Activated CD4-positive, alpha-beta T cell treated with anti-CD3 and anti-CD28 coated beads for 36 hours (primary cell): Measurements from ENCODE around the gene CRTC2. TPM values are rescaled to one million over a fixed set of nuclear protein-coding genes. Genes with fewer than 3 reads are reported as not detected.

Experiments used
- ATAC-seq: fragments of 200-7000 bp; cut with Tn5 transposase; one replicate; pipeline ENCODE4 v1.10.0; 2021; ENCODE audit warnings: mild to moderate bottlenecking, moderate library complexity
- CTCF ChIA-PET: fragments of 350-600 bp; sonication (Branson Sonifier 250); formaldehyde crosslinking; loops from one replicate; lab custom pipeline; 2021; ENCODE audit warnings: antibody characterized with exemption; lab: Charles Lee
- POLR2A ChIA-PET: fragments of 350-600 bp; sonication (Branson Sonifier 250); formaldehyde crosslinking; loops from one replicate; lab custom pipeline; 2021; ENCODE audit warnings: antibody characterized with exemption, inconsistent platforms; lab: Charles Lee
- DNase-seq: peaks from one replicate; pipeline ENCODE4 v3.0.0-alpha.2; 2020
- H3K27ac Mint-ChIP-seq: one replicate; pipeline ENCODE4 v1.8.0; 2021; ENCODE audit warnings: mixed read lengths
- H3K27me3 Mint-ChIP-seq: one replicate; pipeline ENCODE4 v1.8.0; 2021; ENCODE audit warnings: mixed read lengths
- H3K36me3 Mint-ChIP-seq: one replicate; pipeline ENCODE4 v1.8.0; 2021; ENCODE audit warnings: low read depth, mixed read lengths
- H3K4me1 Mint-ChIP-seq: one replicate; pipeline ENCODE4 v1.8.0; 2021; ENCODE audit warnings: mixed read lengths
- H3K4me3 Mint-ChIP-seq: one replicate; pipeline ENCODE4 v1.8.0; 2021; ENCODE audit warnings: mild to moderate bottlenecking, moderate library complexity, mixed read lengths
- H3K9me3 Mint-ChIP-seq: one replicate; pipeline ENCODE4 v1.8.0; 2021; ENCODE audit warnings: low read depth, mixed read lengths
- intact Hi-C, 2 experiments: fragments of 100-400 bp; cut with DNase I in 1 of 2; cut with micrococcal nuclease in 1 of 2; formaldehyde crosslinking; loops; one replicate each; pipeline versions ENCODE4 v1.14.2 to v1.15.1; 2022 to 2024; cut with DNase I, micrococcal nuclease
- total RNA-seq, 2 experiments: library from RNA; stranded (reverse); gene quantifications; one replicate each; pipeline ENCODE4 v1.2.3, GENCODE V29; 2021

The CRTC2 gene
- total RNA-seq, 2 experiments from 2014 or later, result 60.6 to 80.4 TPM

- peaks cover 42% of the 10 kb centered on the region for H3K4me1 Mint-ChIP-seq
- H3K27me3 Mint-ChIP-seq, result no peaks in the 10 kb centered on the region
- ATAC-seq (no peak), DNase-seq (peak; percentile 51)
- ChIA-PET POLR2A (interaction anchor here (1.1 to 2.5 kb wide), 8 partner anchors 9 to 40 kb away, joined by 4 to 17 read pairs (median 6); partner anchors contain the start of genes DENND4B, GATAD2B, JTB and RPS27), CTCF (interaction anchor here (0.7 to 3.2 kb wide), 8 partner anchors 13 to 1104 kb away, joined by 3 to 26 read pairs (median 6); partner anchors contain the start of genes DENND4B, JTB and RAB13)
- intact Hi-C loops, result loop anchor here (1.0 to 10.0 kb wide), 7 partner anchors 15 to 428 kb away; partner anchors contain the start of genes S100A6 (in 2 of the 2), DENND4B (in 1 of the 2), JTB (in 1 of the 2) and S100A2 (in 1 of the 2)
- peak overlapping the region; percentile 81 for H3K4me3 Mint-ChIP-seq
- H3K9me3 Mint-ChIP-seq, result no peaks in the 10 kb centered on the region
- peaks cover 21% of the 10 kb centered on the region for H3K36me3 Mint-ChIP-seq
- H3K27ac Mint-ChIP-seq, result peak overlapping the region; percentile 94
Observed at GRCh38 chr1:153962088-153963029, 3.9 kb upstream of the CRTC2 start.

- CTCF ChIA-PET, result interaction anchor here (0.7 kb wide), 1 partner anchor 23 kb away, joined by 3 read pairs; no protein-coding TSS in a partner anchor
- peaks cover 17% of the 10 kb centered on the region for H3K36me3 Mint-ChIP-seq
- H3K9me3 Mint-ChIP-seq, result no peaks in the 10 kb centered on the region
- intact Hi-C loops, result loop anchor here (5.0 to 10.0 kb wide), 3 partner anchors 387 to 427 kb away; partner anchors contain the start of genes S100A6 (in 2 of the 2) and S100A2 (in 1 of the 2)
- no peaks in the 10 kb centered on the region for H3K27me3 Mint-ChIP-seq
- peaks cover 49% of the 10 kb centered on the region for H3K4me1 Mint-ChIP-seq
- peak overlapping the region; percentile 94 for H3K27ac Mint-ChIP-seq
- peak overlapping the region; percentile 81 for H3K4me3 Mint-ChIP-seq
- ATAC-seq, result no peak
- POLR2A ChIA-PET, result interaction anchor here (2.1 kb wide), 1 partner anchor 17 kb away, joined by 6 read pairs; no protein-coding TSS in a partner anchor
- DNase-seq, result no peak
Observed at GRCh38 chr1:153961421-153961820, 3.0 kb upstream of the CRTC2 start.

GRCh38 chr1:153960206-153960605 is 1.8 kb upstream of the CRTC2 start:
- CTCF ChIA-PET, result interaction anchor here (0.5 to 1.0 kb wide), 2 partner anchors 41 to 229 kb away, joined by 3 read pairs; no protein-coding TSS in a partner anchor
- POLR2A ChIA-PET, result interaction anchor here (2.9 kb wide), 1 partner anchor 30 kb away, joined by 12 read pairs; the partner anchor contains the start of gene RPS27
- Mint-ChIP-seq H3K27me3 (no peaks in the 10 kb centered on the region), H3K9me3 (no peaks in the 10 kb centered on the region), H3K36me3 (peaks cover 15% of the 10 kb centered on the region), H3K4me3 (no peak overlapping the region), H3K27ac (no peak overlapping the region), H3K4me1 (peaks cover 49% of the 10 kb centered on the region)
- intact Hi-C loops, result loop anchor here (5.0 to 10.0 kb wide), 3 partner anchors 385 to 425 kb away; partner anchors contain the start of genes S100A6 (in 2 of the 2) and S100A2 (in 1 of the 2)
- no peak for ATAC-seq
- DNase-seq, result no peak

GRCh38 chr1:153959454-153959853 is 1.0 kb upstream of the CRTC2 start:
- H3K27ac Mint-ChIP-seq, result peak overlapping the region; percentile 95
- H3K4me3 Mint-ChIP-seq, result no peak overlapping the region
- intact Hi-C loops, result loop anchor here in 1 of 2 experiments (5.0 kb wide), 1 partner anchor 232 kb away; the partner anchor contains the start of gene INTS3
- ChIA-PET CTCF (interaction anchor here (1.0 to 1.7 kb wide), 2 partner anchors 18 to 40 kb away, joined by 3 to 4 read pairs; partner anchors contain the start of gene JTB), POLR2A (interaction anchor here (0.8 to 2.9 kb wide), 3 partner anchors 15 to 31 kb away, joined by 3 to 12 read pairs (median 8); partner anchors contain the start of genes JTB and RPS27)
- H3K27me3 Mint-ChIP-seq, result no peaks in the 10 kb centered on the region
- H3K36me3 Mint-ChIP-seq, result peaks cover 18% of the 10 kb centered on the region
- H3K9me3 Mint-ChIP-seq, result no peaks in the 10 kb centered on the region
- DNase-seq (no peak), ATAC-seq (no peak)
- peaks cover 52% of the 10 kb centered on the region for H3K4me1 Mint-ChIP-seq

- no peaks in the 10 kb centered on the region for H3K27me3 Mint-ChIP-seq
- intact Hi-C loops, result loop anchor here (1.0 to 5.0 kb wide), 9 partner anchors 8 to 301 kb away; partner anchors contain the start of genes JTB (in 2 of the 2), RPS27 (in 2 of the 2), CREB3L4 (in 1 of the 2) and DENND4B (in 1 of the 2)
- ChIA-PET POLR2A (interaction anchor here (0.8 to 2.9 kb wide), 4 partner anchors 8 to 32 kb away, joined by 3 to 12 read pairs (median 8); partner anchors contain the start of genes CREB3L4, JTB and RPS27), CTCF (interaction anchor here (0.7 to 1.7 kb wide), 3 partner anchors 19 to 468 kb away, joined by 3 to 4 read pairs (median 3); partner anchors contain the start of gene JTB)
- peak overlapping the region; percentile 99 for H3K4me3 Mint-ChIP-seq
- H3K36me3 Mint-ChIP-seq, result peaks cover 24% of the 10 kb centered on the region
- ATAC-seq, result no peak
- DNase-seq, result no peak
- no peaks in the 10 kb centered on the region for H3K9me3 Mint-ChIP-seq
- H3K27ac Mint-ChIP-seq, result peak overlapping the region; percentile 95
- peaks cover 53% of the 10 kb centered on the region for H3K4me1 Mint-ChIP-seq
Observed at GRCh38 chr1:153958961-153959260, 499 bp upstream of the CRTC2 start.

GRCh38 chr1:153957744-153958110 is 685 bp downstream of the CRTC2 start:
- Mint-ChIP-seq H3K4me1 (peaks cover 54% of the 10 kb centered on the region), H3K27me3 (no peaks in the 10 kb centered on the region), H3K36me3 (peaks cover 25% of the 10 kb centered on the region), H3K27ac (peak overlapping the region; percentile 95), H3K4me3 (peak overlapping the region; percentile 99), H3K9me3 (no peaks in the 10 kb centered on the region)
- intact Hi-C loops, result loop anchor here (1.0 to 5.0 kb wide), 10 partner anchors 10 to 299 kb away; partner anchors contain the start of genes JTB (in 2 of the 2), RPS27 (in 2 of the 2), CREB3L4 (in 1 of the 2) and DENND4B (in 1 of the 2)
- ChIA-PET CTCF (interaction anchor here (0.7 to 3.2 kb wide), 4 partner anchors 11 to 74 kb away, joined by 4 to 12 read pairs (median 8); partner anchors contain the start of genes DENND4B, JTB and RAB13), POLR2A (interaction anchor here (2.2 to 2.9 kb wide), 2 partner anchors 10 to 33 kb away, joined by 8 to 12 read pairs; partner anchors contain the start of genes CREB3L4 and RPS27)
- peak; percentile 64 for DNase-seq
- ATAC-seq, result peak; percentile 11

- Mint-ChIP-seq H3K9me3 (no peaks in the 10 kb centered on the region), H3K4me1 (peaks cover 48% of the 10 kb centered on the region), H3K27me3 (no peaks in the 10 kb centered on the region), H3K36me3 (peaks cover 27% of the 10 kb centered on the region), H3K27ac (peak overlapping the region; percentile 95), H3K4me3 (peak overlapping the region; percentile 99)
- ChIA-PET POLR2A (interaction anchor here (1.1 to 2.9 kb wide), 3 partner anchors 10 to 34 kb away, joined by 3 to 12 read pairs (median 8); partner anchors contain the start of genes CREB3L4 and RPS27), CTCF (interaction anchor here (0.7 to 3.2 kb wide), 4 partner anchors 10 to 74 kb away, joined by 4 to 12 read pairs (median 8); partner anchors contain the start of genes DENND4B and RAB13)
- DNase-seq, result no peak
- intact Hi-C loops, result loop anchor here (1.0 to 5.0 kb wide), 2 partner anchors 12 to 230 kb away; partner anchors contain the start of gene INTS3 (in 1 of the 2)
- ATAC-seq, result no peak
Observed at GRCh38 chr1:153956997-153957715, 1.3 kb downstream of the CRTC2 start.

GRCh38 chr1:153954826-153955225 is 3.6 kb downstream of the CRTC2 start:
- DNase-seq (no peak), ATAC-seq (no peak)
- ChIA-PET CTCF (no interaction called here), POLR2A (interaction anchor here (0.9 kb wide), 1 partner anchor 10 kb away, joined by 3 read pairs; no protein-coding TSS in a partner anchor)
- Mint-ChIP-seq H3K4me3 (no peak overlapping the region), H3K27ac (no peak overlapping the region), H3K4me1 (peaks cover 37% of the 10 kb centered on the region), H3K27me3 (no peaks in the 10 kb centered on the region), H3K9me3 (no peaks in the 10 kb centered on the region), H3K36me3 (peaks cover 38% of the 10 kb centered on the region)
- intact Hi-C loops, result loop anchor here in 1 of 2 experiments (5.0 kb wide), 1 partner anchor 228 kb away; the partner anchor contains the start of gene INTS3

- peaks cover 32% of the 10 kb centered on the region for H3K4me1 Mint-ChIP-seq
- H3K4me3 Mint-ChIP-seq, result no peak overlapping the region
- peaks cover 36% of the 10 kb centered on the region for H3K36me3 Mint-ChIP-seq
- ChIA-PET POLR2A (interaction anchor here (0.9 kb wide), 2 partner anchors 9 kb away, joined by 3 to 4 read pairs; partner anchors contain the start of gene SLC39A1), CTCF (interaction anchor here (0.7 to 1.6 kb wide), 4 partner anchors 13 to 132 kb away, joined by 3 to 8 read pairs (median 6); partner anchors contain the start of gene RAB13)
- H3K9me3 Mint-ChIP-seq, result no peaks in the 10 kb centered on the region
- H3K27ac Mint-ChIP-seq, result peak overlapping the region; percentile 83
- DNase-seq (no peak), ATAC-seq (no peak)
- no peaks in the 10 kb centered on the region for H3K27me3 Mint-ChIP-seq
- intact Hi-C loops, result no loop called here
Observed at GRCh38 chr1:153953859-153954365, 4.5 kb downstream of the CRTC2 start.
